GM23338 (cell line): ENCODE measurements around the gene CANT1. TPM values are rescaled to one million over a fixed set of nuclear protein-coding genes. Genes with fewer than 3 reads are reported as not detected.

Source experiments
- ATAC-seq: fragments of 200-7000 bp; cut with Tn5 transposase; 3 replicates; pipeline ENCODE4 v1.9.1; 2020
- DNase-seq: peaks from one replicate; pipeline ENCODE4 v3.0.0-alpha.2; 2015; ENCODE audit warnings: low spot score
- H2AFZ ChIP-seq: fragments of 200-600 bp; sonication (generic); 2 replicates; pipeline ENCODE4 v1.8.0; 2016; ENCODE audit warnings: antibody characterized with exemption, mild to moderate bottlenecking, moderate library complexity
- H3F3A ChIP-seq: fragments of 200-600 bp; sonication (generic); replicated peaks from 2 replicates; pipeline ENCODE4 v1.8.0; 2017; ENCODE audit warnings: antibody characterized with exemption, mixed run types, low read depth
- H3K27ac ChIP-seq: fragments of 200-600 bp; sonication (generic); 2 replicates; pipeline ENCODE4 v1.6.1; 2016; ENCODE audit warnings: low read depth
- H3K27me3 ChIP-seq: fragments of 200-600 bp; sonication (generic); 2 replicates; pipeline ENCODE4 v1.8.0; 2016; ENCODE audit warnings: mild to moderate bottlenecking, mixed run types, moderate library complexity; ENCODE audit not compliant: insufficient read depth
- H3K36me3 ChIP-seq: fragments of 200-600 bp; sonication (generic); 2 replicates; pipeline ENCODE4 v1.8.0; 2016; ENCODE audit warnings: mild to moderate bottlenecking; ENCODE audit not compliant: insufficient read depth
- H3K4me1 ChIP-seq: fragments of 200-600 bp; sonication (generic); 2 replicates; pipeline ENCODE4 v1.8.0; 2016; ENCODE audit warnings: mild to moderate bottlenecking, moderate library complexity; ENCODE audit not compliant: insufficient read depth
- H3K4me2 ChIP-seq: fragments of 200-600 bp; sonication (generic); 2 replicates; pipeline ENCODE4 v1.7.1; 2017; ENCODE audit warnings: mixed run types
- H3K4me3 ChIP-seq: fragments of 200-600 bp; sonication (generic); 2 replicates; pipeline ENCODE4 v1.6.1; 2016; ENCODE audit warnings: mixed run types
- H3K79me2 ChIP-seq: fragments of 200-600 bp; sonication (generic); replicated peaks from 2 replicates; pipeline ENCODE4 v1.8.0; 2017; ENCODE audit warnings: mild to moderate bottlenecking; ENCODE audit not compliant: insufficient read depth
- H3K9me2 ChIP-seq: fragments of 200-600 bp; sonication (generic); 2 replicates; pipeline ENCODE4 v1.8.0; 2017; ENCODE audit not compliant: insufficient read depth
- H4K20me1 ChIP-seq: fragments of 200-600 bp; sonication (generic); replicated peaks from 2 replicates; pipeline ENCODE4 v1.8.0; 2017; ENCODE audit warnings: mild to moderate bottlenecking; ENCODE audit not compliant: insufficient read depth
- H3K27ac Mint-ChIP-seq: 2 replicates; pipeline ENCODE4 v1.8.0; 2020; ENCODE audit warnings: inconsistent platforms, mild to moderate bottlenecking, moderate library complexity, mixed read lengths
- H3K27me3 Mint-ChIP-seq: 3 replicates; pipeline ENCODE4 v1.8.0; 2022; ENCODE audit warnings: low read depth, mild to moderate bottlenecking, moderate library complexity, mixed read lengths, inconsistent platforms; ENCODE audit not compliant: insufficient read depth, poor library complexity
- H3K36me3 Mint-ChIP-seq: 3 replicates; pipeline ENCODE4 v1.8.0; 2021; ENCODE audit warnings: low read depth, mild to moderate bottlenecking, inconsistent platforms, moderate library complexity, mixed read lengths
- H3K4me1 Mint-ChIP-seq: 3 replicates; pipeline ENCODE4 v1.8.0; 2020; ENCODE audit warnings: mild to moderate bottlenecking, inconsistent platforms, mixed read lengths
- H3K4me3 Mint-ChIP-seq: 3 replicates; pipeline ENCODE4 v1.8.0; 2021; ENCODE audit warnings: moderate library complexity, mild to moderate bottlenecking, inconsistent platforms, mixed read lengths
- H3K9me3 Mint-ChIP-seq: 3 replicates; pipeline ENCODE4 v1.8.0; 2020; ENCODE audit warnings: moderate library complexity, mild to moderate bottlenecking, inconsistent platforms, mixed read lengths
- CREB1 ChIP-seq: fragments of 250-450 bp; sonication (Bioruptor Pico); IDR thresholded peaks from 2 replicates; pipeline ENCODE4 v1.5.0; 2020; ENCODE audit warnings: low read depth, mild to moderate bottlenecking, moderate library complexity
- EZH2 ChIP-seq: fragments of 200-600 bp; sonication (generic); IDR thresholded peaks from one replicate; pipeline ENCODE4 v1.8.0; 2017; ENCODE audit warnings: antibody characterized with exemption, mild to moderate bottlenecking, low read depth; ENCODE audit not compliant: unreplicated experiment
- EZH2phosphoT487 ChIP-seq: fragments of 200-600 bp; sonication (generic); IDR thresholded peaks from one replicate; pipeline ENCODE4 v1.8.1; 2018; ENCODE audit warnings: antibody characterized with exemption; ENCODE audit not compliant: unreplicated experiment
- JUNB ChIP-seq: IDR thresholded peaks from one replicate; pipeline ENCODE4 v1.6.1; 2016; ENCODE audit warnings: antibody characterized with exemption; ENCODE audit not compliant: unreplicated experiment
- NANOG ChIP-seq: IDR thresholded peaks from 2 replicates; pipeline ENCODE4 v1.6.1; 2016; ENCODE audit warnings: antibody characterized with exemption, borderline replicate concordance
- ZNF114 ChIP-seq: fragments of 250-450 bp; sonication (Bioruptor Pico); IDR thresholded peaks from 2 replicates; pipeline ENCODE4 v1.5.0; 2020; ENCODE audit warnings: mild to moderate bottlenecking, moderate library complexity
- ZNF462 ChIP-seq: fragments of 250-450 bp; sonication (Bioruptor Pico); IDR thresholded peaks from 2 replicates; pipeline ENCODE4 v1.5.0; 2020; ENCODE audit warnings: mild to moderate bottlenecking, moderate library complexity
- polyA plus RNA-seq: library from polyadenylated mRNA; unstranded; fragments of >200 nt; fragmentation: Nextera tagmentation; extraction: Ambion mirVana; gene quantifications from 2 replicates; pipeline ENCODE4 v1.2.1, GENCODE V29; 2016
- total RNA-seq: library from RNA; depleted of rRNA; stranded (reverse); fragments of >200 nt; shearing (Covaris generic); gene quantifications from 2 replicates; pipeline ENCODE4 v1.2.3, GENCODE V29; 2014
- TF ChIP-seq, protein P1 (sequence below): IDR thresholded peaks from 2 replicates; pipeline ENCODE4 v1.6.1; 2016; ENCODE audit warnings: antibody characterized with exemption
- TF ChIP-seq, protein P2 (sequence below): IDR thresholded peaks from one replicate; pipeline ENCODE4 v1.6.1; 2018; ENCODE audit warnings: antibody characterized with exemption; ENCODE audit not compliant: unreplicated experiment

The CANT1 gene
- total and polyA plus RNA-seq, 2 experiments from 2014 or later, result 5.9 to 38.8 TPM

- Histone ChIP-seq H2AFZ (no peak overlapping the region), H3K36me3 (no peaks in the 10 kb centered on the region), H3F3A (no peaks in the 10 kb centered on the region), H4K20me1 (no peaks in the 10 kb centered on the region), H3K4me3 (no peak overlapping the region), H3K79me2 (no peaks in the 10 kb centered on the region), H3K4me2 (no peak overlapping the region), H3K9me2 (no peaks in the 10 kb centered on the region), H3K27me3 (no peaks in the 10 kb centered on the region), H3K27ac (no peak overlapping the region), H3K4me1 (peaks cover 3% of the 10 kb centered on the region)
- TF ChIP-seq ZNF114 (CRISPR knock-in tag) (no peak), NANOG (no peak)
- TF ChIP-seq, protein P1, sequence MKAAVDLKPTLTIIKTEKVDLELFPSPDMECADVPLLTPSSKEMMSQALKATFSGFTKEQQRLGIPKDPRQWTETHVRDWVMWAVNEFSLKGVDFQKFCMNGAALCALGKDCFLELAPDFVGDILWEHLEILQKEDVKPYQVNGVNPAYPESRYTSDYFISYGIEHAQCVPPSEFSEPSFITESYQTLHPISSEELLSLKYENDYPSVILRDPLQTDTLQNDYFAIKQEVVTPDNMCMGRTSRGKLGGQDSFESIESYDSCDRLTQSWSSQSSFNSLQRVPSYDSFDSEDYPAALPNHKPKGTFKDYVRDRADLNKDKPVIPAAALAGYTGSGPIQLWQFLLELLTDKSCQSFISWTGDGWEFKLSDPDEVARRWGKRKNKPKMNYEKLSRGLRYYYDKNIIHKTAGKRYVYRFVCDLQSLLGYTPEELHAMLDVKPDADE, result no peak
- peaks cover 3% of the 10 kb centered on the region for H3K27me3 Mint-ChIP-seq
- H3K4me1 Mint-ChIP-seq, result peaks cover 11% of the 10 kb centered on the region
- H3K36me3 Mint-ChIP-seq, result no peaks in the 10 kb centered on the region
- DNase-seq (no peak), ATAC-seq (no peak)
- no peak overlapping the region for H3K4me3 Mint-ChIP-seq
- H3K9me3 Mint-ChIP-seq, result no peaks in the 10 kb centered on the region
- H3K27ac Mint-ChIP-seq, result no peak overlapping the region
Measured at GRCh38 chr17:78981010-78981888, 28.3 kb downstream of the CANT1 start.

- Mint-ChIP-seq H3K27me3 (no peaks in the 10 kb centered on the region), H3K4me1 (peaks cover 8% of the 10 kb centered on the region), H3K27ac (no peak overlapping the region), H3K9me3 (no peaks in the 10 kb centered on the region), H3K4me3 (no peak overlapping the region), H3K36me3 (no peaks in the 10 kb centered on the region)
- DNase-seq (no peak), ATAC-seq (no peak)
- no peak overlapping the region for H3K27ac ChIP-seq
- H3K27me3 ChIP-seq, result no peaks in the 10 kb centered on the region
- H3K36me3 ChIP-seq, result no peaks in the 10 kb centered on the region
- no peak overlapping the region for H3K4me2 ChIP-seq
- H3K4me1 ChIP-seq, result no peaks in the 10 kb centered on the region
- no peaks in the 10 kb centered on the region for H3K79me2 ChIP-seq
- no peak overlapping the region for H2AFZ ChIP-seq
- H3F3A ChIP-seq, result no peaks in the 10 kb centered on the region
- no peaks in the 10 kb centered on the region for H3K9me2 ChIP-seq
- H3K4me3 ChIP-seq, result no peak overlapping the region
- no peaks in the 10 kb centered on the region for H4K20me1 ChIP-seq
- TF ChIP-seq, protein P2, sequence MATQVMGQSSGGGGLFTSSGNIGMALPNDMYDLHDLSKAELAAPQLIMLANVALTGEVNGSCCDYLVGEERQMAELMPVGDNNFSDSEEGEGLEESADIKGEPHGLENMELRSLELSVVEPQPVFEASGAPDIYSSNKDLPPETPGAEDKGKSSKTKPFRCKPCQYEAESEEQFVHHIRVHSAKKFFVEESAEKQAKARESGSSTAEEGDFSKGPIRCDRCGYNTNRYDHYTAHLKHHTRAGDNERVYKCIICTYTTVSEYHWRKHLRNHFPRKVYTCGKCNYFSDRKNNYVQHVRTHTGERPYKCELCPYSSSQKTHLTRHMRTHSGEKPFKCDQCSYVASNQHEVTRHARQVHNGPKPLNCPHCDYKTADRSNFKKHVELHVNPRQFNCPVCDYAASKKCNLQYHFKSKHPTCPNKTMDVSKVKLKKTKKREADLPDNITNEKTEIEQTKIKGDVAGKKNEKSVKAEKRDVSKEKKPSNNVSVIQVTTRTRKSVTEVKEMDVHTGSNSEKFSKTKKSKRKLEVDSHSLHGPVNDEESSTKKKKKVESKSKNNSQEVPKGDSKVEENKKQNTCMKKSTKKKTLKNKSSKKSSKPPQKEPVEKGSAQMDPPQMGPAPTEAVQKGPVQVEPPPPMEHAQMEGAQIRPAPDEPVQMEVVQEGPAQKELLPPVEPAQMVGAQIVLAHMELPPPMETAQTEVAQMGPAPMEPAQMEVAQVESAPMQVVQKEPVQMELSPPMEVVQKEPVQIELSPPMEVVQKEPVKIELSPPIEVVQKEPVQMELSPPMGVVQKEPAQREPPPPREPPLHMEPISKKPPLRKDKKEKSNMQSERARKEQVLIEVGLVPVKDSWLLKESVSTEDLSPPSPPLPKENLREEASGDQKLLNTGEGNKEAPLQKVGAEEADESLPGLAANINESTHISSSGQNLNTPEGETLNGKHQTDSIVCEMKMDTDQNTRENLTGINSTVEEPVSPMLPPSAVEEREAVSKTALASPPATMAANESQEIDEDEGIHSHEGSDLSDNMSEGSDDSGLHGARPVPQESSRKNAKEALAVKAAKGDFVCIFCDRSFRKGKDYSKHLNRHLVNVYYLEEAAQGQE, result no peak
- no peak for TF ChIP-seq CREB1
- TF ChIP-seq EZH2phosphoT487, result no peak
- no peak for TF ChIP-seq ZNF462
- TF ChIP-seq EZH2, result no peak
- TF ChIP-seq JUNB, result no peak
- TF ChIP-seq NANOG, result no peak
- TF ChIP-seq, protein P1, result no peak
Measured at GRCh38 chr17:78980624-78980972, 29.0 kb downstream of the CANT1 start.
